Left forelimb (tissue), 1 donor: ENCODE results near the gene CT45A2.
"Not testable (repeated sequence)": the region's sequence is repeated elsewhere in the genome, so short reads cannot be mapped to it uniquely, and the experiment has no call there.

Experiments used
- DNase-seq: peaks from one replicate; pipeline ENCODE4 v3.0.0-alpha.2; 2018; ENCODE audit warnings: low spot score

Gene CT45A2, protein sequence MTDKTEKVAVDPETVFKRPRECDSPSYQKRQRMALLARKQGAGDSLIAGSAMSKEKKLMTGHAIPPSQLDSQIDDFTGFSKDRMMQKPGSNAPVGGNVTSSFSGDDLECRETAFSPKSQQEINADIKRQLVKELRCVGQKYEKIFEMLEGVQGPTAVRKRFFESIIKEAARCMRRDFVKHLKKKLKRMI

DNA sequence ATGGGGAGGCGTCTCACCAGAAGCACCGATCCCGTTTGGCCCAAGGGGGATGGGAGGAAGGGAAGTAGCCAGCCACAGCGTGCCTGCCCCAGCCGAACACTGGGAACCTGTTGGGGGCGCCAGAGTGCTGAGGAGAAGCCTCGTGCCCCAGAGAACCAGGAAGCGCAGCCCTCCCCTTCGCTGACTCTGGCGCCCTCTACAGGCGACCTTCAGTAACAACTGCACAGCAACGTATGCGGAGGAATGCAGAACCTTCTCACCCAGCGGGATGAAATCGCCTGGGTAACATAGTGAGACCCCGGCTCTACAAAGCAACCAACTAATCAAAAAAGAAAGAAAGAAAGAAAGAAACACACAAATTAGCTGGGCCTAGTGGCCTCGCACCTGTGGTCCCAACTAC is at the start of gene CT45A2:
Gene CT45A2, minus strand, starts transcription at position 101 of the 400 bp plus-strand sequence. CDS start 3,747 bp downstream, outside the sequence.
- DNase-seq, result not testable (repeated sequence)

DNA sequence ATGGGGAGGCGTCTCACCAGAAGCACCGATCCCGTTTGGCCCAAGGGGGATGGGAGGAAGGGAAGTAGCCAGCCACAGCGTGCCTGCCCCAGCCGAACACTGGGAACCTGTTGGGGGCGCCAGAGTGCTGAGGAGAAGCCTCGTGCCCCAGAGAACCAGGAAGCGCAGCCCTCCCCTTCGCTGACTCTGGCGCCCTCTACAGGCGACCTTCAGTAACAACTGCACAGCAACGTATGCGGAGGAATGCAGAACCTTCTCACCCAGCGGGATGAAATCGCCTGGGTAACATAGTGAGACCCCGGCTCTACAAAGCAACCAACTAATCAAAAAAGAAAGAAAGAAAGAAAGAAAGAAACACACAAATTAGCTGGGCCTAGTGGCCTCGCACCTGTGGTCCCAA is 34.6 kb upstream of the CT45A2 start, which contains the start of gene CT45A8:
Gene CT45A8, minus strand, starts transcription at position 101 of the 400 bp plus-strand sequence. CDS start 3,755 bp downstream, outside the sequence.
- not testable (repeated sequence) for DNase-seq

DNA sequence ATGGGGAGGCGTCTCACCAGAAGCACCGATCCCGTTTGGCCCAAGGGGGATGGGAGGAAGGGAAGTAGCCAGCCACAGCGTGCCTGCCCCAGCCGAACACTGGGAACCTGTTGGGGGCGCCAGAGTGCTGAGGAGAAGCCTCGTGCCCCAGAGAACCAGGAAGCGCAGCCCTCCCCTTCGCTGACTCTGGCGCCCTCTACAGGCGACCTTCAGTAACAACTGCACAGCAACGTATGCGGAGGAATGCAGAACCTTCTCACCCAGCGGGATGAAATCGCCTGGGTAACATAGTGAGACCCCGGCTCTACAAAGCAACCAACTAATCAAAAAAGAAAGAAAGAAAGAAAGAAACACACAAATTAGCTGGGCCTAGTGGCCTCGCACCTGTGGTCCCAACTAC is 17.4 kb upstream of the CT45A2 start, which contains the start of gene CT45A7:
Gene CT45A7, minus strand, starts transcription at position 101 of the 400 bp plus-strand sequence. CDS start 3,747 bp downstream, outside the sequence.
- DNase-seq, result not testable (repeated sequence)

DNA sequence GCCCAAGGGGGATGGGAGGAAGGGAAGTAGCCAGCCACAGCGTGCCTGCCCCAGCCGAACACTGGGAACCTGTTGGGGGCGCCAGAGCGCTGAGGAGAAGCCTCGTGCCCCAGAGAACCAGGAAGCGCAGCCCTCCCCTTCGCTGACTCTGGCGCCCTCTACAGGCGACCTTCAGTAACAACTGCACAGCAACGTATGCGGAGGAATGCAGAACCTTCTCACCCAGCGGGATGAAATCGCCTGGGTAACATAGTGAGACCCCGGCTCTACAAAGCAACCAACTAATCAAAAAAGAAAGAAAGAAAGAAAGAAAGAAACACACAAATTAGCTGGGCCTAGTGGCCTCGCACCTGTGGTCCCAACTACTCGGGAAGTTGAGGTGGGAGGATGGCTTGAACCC is 17.1 kb downstream of the CT45A2 start, which contains the start of gene CT45A6:
Gene CT45A6, minus strand, starts transcription at position 101 of the 400 bp plus-strand sequence. CDS start 3,794 bp downstream, outside the sequence.
- not testable (repeated sequence) for DNase-seq

DNA sequence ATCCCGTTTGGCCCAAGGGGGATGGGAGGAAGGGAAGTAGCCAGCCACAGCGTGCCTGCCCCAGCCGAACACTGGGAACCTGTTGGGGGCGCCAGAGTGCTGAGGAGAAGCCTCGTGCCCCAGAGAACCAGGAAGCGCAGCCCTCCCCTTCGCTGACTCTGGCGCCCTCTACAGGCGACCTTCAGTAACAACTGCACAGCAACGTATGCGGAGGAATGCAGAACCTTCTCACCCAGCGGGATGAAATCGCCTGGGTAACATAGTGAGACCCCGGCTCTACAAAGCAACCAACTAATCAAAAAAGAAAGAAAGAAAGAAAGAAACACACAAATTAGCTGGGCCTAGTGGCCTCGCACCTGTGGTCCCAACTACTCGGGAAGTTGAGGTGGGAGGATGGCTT is 34.4 kb downstream of the CT45A2 start, which contains the start of gene CT45A5:
Gene CT45A5, minus strand, starts transcription at position 101 of the 400 bp plus-strand sequence. CDS start 3,774 bp downstream, outside the sequence.
- not testable (repeated sequence) for DNase-seq

DNA sequence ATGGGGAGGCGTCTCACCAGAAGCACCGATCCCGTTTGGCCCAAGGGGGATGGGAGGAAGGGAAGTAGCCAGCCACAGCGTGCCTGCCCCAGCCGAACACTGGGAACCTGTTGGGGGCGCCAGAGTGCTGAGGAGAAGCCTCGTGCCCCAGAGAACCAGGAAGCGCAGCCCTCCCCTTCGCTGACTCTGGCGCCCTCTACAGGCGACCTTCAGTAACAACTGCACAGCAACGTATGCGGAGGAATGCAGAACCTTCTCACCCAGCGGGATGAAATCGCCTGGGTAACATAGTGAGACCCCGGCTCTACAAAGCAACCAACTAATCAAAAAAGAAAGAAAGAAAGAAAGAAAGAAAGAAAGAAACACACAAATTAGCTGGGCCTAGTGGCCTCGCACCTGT is 51.7 kb downstream of the CT45A2 start, which contains the start of gene CT45A3:
Gene CT45A3, minus strand, starts transcription at position 101 of the 400 bp plus-strand sequence. CDS start 3,747 bp downstream, outside the sequence.
- not testable (repeated sequence) for DNase-seq
